Tongue (tissue), 2 donors: ENCODE measurements around the gene CT45A10. TPM values are rescaled to one million over a fixed set of nuclear protein-coding genes. Genes with fewer than 3 reads are reported as not detected.
"Not testable (repeated sequence)": the region's sequence is repeated elsewhere in the genome, so short reads cannot be mapped to it uniquely, and the experiment has no call there.

Experiments used
- DNase-seq: peaks from one replicate; pipeline ENCODE4 v3.0.0-alpha.2; 2015
- total RNA-seq: library from RNA; depleted of rRNA; stranded (reverse); fragments of >200 nt; gene quantifications from one replicate; pipeline ENCODE4 v1.2.3, GENCODE V29; 2014

The CT45A10 gene, protein sequence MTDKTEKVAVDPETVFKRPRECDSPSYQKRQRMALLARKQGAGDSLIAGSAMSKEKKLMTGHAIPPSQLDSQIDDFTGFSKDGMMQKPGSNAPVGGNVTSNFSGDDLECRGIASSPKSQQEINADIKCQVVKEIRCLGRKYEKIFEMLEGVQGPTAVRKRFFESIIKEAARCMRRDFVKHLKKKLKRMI
- not detected for total RNA-seq

DNA sequence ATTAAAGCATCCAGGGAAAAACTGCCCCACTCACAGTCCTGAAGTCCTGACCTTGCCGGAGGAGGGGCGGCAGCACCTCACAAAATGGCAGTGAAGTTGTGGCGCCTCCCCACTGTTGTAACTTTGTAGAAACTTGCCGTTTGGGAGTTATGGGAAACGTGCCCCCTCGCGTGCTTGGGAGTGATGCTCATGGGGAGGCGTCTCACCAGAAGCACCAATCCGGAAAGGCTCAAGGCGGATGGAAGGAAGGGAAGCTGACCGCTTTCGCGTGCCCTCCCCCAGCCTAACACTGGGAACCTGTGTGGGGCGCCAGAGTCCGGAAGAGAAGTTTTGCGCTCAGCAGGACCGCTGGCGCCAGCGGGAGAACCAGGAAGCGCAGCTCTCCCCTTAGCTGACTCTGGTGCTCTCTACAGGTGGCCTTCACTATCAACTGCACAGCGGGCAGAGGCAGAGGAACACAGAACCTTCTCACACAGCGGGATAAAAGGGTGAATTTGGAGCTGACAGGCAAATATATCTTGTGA is at the start of gene CT45A10, which contains the start of gene SAGE1:
TSS of gene CT45A10 (minus strand) at position 151 of the 524 bp plus-strand sequence. CDS start 8,100 bp downstream, outside the sequence.
TSS of gene SAGE1 (plus strand) at position 423 of the 524 bp plus-strand sequence. CDS start 2,527 bp downstream, outside the sequence.
- DNase-seq, result no peak

DNA sequence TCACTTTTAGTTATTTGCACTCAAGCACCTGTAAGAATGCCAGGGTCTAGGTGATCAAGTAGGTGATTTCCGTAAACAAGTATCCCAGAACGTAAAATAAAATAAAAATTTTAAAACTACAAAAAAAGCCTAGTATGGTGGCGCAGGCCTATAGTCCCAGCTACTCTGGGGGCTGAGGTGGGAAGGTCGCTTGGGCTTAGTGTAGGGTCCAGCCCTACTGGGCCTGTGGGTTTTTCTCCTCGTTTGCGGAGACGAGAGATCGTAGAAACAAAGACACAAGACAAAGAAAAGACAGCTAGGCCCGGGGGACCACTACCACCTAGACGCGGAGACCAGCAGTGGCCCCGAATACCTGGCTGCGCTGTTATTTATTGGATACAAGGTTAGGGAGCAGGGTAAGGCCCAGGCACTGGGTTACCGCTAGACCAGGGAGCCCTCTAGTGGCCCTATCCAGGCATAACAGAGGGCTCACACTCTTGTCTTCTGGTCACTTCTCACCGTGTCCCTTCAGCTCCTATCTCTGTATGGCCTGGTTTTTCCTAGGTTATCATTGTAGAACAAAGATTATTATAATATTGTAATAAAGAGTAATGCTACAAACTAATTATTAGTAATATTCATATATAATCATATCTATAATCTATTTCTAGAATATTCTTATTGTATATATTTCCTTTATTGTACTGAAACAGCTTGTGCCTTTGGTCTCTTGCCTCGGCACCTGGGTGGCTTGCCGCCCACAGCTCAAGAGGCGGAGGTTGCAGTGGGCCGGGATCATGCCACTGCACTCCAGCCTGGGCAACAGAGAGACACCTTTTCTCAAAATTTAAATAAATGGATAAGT is 38.6 kb upstream of the CT45A10 start:
- peak; percentile 43 for DNase-seq

DNA sequence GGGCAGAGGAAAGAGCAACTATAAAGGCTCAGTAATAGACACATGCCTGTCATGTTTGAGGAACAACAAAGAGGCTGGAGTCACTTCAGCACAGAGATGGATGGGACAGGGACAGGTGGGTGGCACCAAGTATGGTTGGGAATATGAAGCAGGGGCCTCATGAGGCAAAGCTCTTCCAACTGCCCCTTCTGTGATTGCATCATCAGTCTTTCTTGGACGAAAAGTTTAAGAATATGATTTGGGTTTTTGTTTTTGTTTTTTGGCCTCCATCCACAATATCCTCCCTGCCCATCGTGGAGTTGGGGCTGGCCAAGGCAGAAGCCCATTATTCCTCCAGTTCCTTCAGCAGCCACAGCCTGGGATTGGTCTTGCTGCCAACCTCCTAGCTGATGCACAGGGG is 34.7 kb upstream of the CT45A10 start:
- no peak for DNase-seq

DNA sequence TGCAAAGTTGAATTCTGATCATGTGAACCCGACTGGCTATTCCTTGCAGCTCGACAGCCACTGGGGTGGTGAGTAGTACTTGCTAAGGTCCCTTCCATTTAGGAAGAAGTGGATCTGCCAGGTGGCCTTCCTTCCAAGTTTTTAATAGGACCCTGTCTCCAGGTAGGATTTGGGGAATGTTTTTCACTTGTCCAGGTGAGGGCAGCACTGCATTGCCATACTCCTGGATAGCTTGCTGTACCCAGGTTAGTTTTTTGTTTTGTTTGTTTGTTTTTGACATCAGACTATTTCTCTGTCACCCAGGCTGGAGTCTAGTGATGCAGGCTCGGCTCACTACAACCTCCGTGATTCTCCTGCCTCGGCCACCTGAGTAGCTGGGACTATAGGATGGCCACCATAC is 30.1 kb upstream of the CT45A10 start:
- no peak for DNase-seq

DNA sequence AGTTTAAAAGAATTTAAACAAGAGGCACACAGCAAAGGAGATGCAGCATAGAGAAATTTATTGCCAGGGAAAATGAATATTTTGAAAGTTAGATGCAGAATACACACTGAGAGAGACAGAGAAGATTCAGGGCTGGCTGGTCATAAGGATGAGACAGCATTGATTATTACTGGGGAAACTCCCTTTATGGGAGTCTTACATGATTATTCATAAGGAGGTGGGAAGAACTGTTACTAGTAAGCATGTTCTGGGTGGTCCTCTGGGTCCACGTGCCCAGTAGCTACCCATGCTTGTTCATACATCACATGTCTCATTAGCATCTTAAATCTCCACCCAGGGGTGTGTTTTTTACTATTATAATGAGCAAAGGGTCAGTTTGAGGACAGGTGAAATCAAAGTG is 27.3 kb upstream of the CT45A10 start:
- not testable (repeated sequence) for DNase-seq

DNA sequence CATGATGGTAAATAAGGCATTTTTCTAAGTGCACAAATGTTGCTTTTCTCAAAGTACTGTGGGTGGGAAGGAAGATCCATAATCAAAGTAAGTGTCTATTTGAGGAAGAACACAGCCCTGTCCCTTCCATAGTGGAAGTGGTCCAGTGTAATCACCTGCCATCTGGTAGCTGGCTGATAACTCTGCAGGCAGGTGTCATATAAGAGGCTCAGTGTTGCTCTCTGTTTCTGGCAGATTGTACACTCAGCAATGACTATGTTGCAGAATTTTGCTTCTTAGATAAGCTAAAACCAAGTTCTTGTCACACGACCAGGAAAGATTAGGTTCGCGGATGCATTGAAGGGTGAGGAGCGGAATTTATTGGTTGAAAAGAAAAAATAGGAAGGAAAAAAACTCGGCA is 21.2 kb upstream of the CT45A10 start:
- DNase-seq, result no peak

DNA sequence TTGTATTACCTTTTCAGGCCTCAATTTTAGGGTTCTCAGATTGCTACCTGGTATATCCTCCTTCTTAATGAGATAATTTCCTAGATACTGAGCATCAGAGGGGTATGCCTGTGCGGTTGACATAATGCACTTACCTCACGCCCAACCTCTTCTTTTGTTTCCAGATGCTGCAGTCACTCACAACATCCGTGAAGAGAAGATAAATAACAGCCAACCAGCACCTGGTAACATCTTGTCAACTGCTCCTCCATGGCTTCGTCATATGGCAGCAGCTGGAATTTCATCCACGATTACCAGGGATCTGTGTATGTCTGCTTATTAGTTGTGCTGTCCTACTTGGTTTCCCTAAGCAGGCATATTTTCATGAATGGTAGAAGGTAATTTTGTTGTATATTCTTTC is 17.0 kb upstream of the CT45A10 start:
- peak; percentile 1 for DNase-seq

DNA sequence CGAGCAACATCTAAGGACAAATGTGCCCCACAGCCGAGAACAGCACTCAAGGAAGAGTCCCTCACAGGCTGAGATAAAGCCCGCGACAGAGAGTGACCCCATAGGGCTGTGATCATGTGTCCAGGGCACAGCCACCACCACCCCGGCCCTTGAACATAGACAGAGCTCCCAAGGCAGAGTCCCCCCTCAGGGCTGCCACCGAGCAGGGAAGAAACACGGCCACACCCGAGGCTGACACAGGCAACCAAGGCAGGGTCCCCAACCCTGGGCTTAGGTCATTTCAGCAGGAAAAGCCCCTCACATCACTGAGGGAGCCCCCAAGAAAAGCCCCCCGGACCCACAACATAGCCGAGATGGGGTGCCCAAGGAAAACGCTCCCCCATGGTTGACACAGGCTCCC is 463 bp downstream of the CT45A10 start:
- DNase-seq, result no peak

DNA sequence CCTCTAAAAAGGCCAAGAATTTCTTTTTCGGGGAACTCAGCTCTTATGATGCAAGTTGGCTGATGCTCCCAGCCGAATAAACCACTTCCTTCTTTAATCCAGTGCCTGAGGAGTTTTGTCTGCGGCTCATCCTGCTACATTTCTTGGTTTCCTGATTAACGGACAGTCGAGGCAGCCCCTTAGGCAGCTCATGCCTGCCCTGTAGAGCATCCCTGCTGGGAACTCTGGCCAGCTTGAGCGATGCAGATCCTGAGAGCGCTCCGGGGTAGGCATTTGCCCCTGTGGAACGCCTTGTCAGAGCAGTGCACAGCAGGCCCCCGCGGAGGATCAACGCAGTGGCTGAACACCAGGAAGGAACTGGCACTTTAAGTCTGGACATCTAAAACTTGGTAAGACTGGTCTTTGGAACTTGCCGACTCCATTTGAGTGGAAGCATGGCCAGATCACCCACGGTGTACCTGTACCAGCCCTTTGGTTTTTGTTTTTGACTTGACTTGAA is 3.1 kb downstream of the CT45A10 start:
- no peak for DNase-seq

DNA sequence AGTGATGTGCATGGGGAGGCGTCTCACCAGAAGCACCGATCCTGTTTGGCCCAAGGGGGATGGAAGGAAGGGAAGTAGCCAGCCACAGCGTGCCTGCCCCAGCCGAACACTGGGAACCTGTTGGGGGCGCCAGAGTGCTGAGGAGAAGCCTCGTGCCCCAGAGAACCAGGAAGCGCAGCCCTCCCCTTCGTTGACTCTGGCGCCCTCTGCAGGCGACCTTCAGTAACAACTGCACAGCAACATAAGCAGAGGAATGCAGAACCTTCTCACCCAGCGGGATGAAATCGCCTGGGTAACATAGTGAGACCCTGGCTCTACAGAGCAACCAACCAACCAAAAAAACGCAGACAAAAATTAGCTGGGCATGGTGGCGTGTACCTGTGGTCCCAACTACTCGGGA is 4.3 kb downstream of the CT45A10 start:
- not testable (repeated sequence) for DNase-seq

DNA sequence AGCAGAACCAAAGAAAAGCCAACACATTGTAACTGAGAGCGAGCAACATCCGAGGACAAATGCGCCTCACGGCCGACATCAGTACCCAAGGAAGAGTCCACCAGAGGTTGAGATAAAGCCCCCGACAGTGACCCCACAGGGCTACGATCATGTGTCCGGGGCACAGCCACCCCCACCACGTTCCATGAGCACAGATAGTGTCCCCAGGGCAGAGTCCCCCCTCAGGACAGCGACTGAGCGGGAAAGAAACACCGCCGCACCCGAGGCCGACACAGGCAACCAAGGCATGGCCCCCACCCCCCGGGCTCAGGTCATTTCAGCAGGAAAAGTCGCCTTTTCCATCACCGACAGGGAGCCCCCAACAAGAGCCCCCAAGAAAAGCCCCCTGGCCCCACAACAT is 5.0 kb downstream of the CT45A10 start:
- DNase-seq, result not testable (repeated sequence)

DNA sequence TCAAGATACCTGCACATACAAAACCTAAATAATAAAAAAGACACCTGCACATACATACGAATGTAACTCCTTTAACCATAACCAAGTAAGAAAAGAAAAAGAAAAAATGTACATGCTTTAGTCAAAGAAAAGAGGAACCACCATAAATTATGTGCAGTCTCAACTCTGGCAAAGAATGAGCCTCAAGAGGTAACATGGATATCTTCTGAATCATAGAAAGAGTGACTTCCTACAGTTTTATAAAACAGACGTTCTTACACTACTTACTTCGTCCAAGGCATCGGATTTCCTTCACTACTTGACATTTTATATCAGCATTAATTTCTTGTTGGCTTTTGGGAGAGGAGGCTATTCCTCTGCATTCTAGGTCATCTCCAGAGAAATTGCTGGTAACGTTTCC is 10.5 kb downstream of the CT45A10 start:
- DNase-seq, result not testable (repeated sequence)

DNA sequence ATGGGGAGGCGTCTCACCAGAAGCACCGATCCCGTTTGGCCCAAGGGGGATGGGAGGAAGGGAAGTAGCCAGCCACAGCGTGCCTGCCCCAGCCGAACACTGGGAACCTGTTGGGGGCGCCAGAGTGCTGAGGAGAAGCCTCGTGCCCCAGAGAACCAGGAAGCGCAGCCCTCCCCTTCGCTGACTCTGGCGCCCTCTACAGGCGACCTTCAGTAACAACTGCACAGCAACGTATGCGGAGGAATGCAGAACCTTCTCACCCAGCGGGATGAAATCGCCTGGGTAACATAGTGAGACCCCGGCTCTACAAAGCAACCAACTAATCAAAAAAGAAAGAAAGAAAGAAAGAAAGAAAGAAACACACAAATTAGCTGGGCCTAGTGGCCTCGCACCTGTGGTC is 21.5 kb downstream of the CT45A10 start, which contains the start of gene CT45A9:
TSS of gene CT45A9 (minus strand) at position 101 of the 400 bp plus-strand sequence. CDS start 3,751 bp downstream, outside the sequence.
- not testable (repeated sequence) for DNase-seq

DNA sequence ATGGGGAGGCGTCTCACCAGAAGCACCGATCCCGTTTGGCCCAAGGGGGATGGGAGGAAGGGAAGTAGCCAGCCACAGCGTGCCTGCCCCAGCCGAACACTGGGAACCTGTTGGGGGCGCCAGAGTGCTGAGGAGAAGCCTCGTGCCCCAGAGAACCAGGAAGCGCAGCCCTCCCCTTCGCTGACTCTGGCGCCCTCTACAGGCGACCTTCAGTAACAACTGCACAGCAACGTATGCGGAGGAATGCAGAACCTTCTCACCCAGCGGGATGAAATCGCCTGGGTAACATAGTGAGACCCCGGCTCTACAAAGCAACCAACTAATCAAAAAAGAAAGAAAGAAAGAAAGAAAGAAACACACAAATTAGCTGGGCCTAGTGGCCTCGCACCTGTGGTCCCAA is 38.8 kb downstream of the CT45A10 start, which contains the start of gene CT45A8:
TSS of gene CT45A8 (minus strand) at position 101 of the 400 bp plus-strand sequence. CDS start 3,755 bp downstream, outside the sequence.
- DNase-seq, result not testable (repeated sequence)

DNA sequence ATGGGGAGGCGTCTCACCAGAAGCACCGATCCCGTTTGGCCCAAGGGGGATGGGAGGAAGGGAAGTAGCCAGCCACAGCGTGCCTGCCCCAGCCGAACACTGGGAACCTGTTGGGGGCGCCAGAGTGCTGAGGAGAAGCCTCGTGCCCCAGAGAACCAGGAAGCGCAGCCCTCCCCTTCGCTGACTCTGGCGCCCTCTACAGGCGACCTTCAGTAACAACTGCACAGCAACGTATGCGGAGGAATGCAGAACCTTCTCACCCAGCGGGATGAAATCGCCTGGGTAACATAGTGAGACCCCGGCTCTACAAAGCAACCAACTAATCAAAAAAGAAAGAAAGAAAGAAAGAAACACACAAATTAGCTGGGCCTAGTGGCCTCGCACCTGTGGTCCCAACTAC is 56.1 kb downstream of the CT45A10 start, which contains the start of gene CT45A7:
TSS of gene CT45A7 (minus strand) at position 101 of the 400 bp plus-strand sequence. CDS start 3,747 bp downstream, outside the sequence.
- not testable (repeated sequence) for DNase-seq

Other genes with a start within 250 kb of the CT45A10 start
- not detected for gene CT45A1, start 179.8 kb downstream of the CT45A10 start, total RNA-seq
- not detected for gene CT45A3, start 125.3 kb downstream of the CT45A10 start, total RNA-seq
- gene CT45A5, start 107.9 kb downstream of the CT45A10 start, total RNA-seq, result not detected
- gene CT45A6, start 90.7 kb downstream of the CT45A10 start, total RNA-seq, result not detected
- gene CT45A2, start 73.4 kb downstream of the CT45A10 start, total RNA-seq, result not detected
- gene CT45A7, start 56.2 kb downstream of the CT45A10 start, total RNA-seq, result not detected
- gene CT45A8, start 38.9 kb downstream of the CT45A10 start, total RNA-seq, result not detected
- gene CT45A9, start 21.6 kb downstream of the CT45A10 start, total RNA-seq, result not detected
- not detected for gene SAGE1, start 272 bp upstream of the CT45A10 start, total RNA-seq
- gene MMGT1, start 80.5 kb upstream of the CT45A10 start, total RNA-seq, result 22.6 TPM
- gene SLC9A6, start 92.0 kb upstream of the CT45A10 start, total RNA-seq, result 17.2 TPM